ENCODE measurements around the gene GSTA4. TPM values are rescaled to one million over a fixed set of nuclear protein-coding genes. Genes with fewer than 3 reads are reported as not detected.
"Not testable (repeated sequence)": the region's sequence is repeated elsewhere in the genome, so short reads cannot be mapped to it uniquely, and the experiment has no call there.

GSTA4 gene
- polyA plus RNA-seq (ENCODE audit: low read depth in 6 of 6): 10 to 100 TPM in 2 of 6 donors, 1 to 10 TPM in 4; 6.7 to 16.1 (median 8.3) TPM

GRCh38 chr6:52995089-52995912, at the start of gene GSTA4:
Gene GSTA4 (minus strand): TSS chr6:52995284. CDS start chr6:52994243, 1,041 bp downstream.
- peak; percentile 88 to 91 for ATAC-seq (ENCODE audit: low read depth in 2 of 2)
- H3K27me3 Mint-ChIP-seq, H3K36me3 Mint-ChIP-seq, H3K9me3 Mint-ChIP-seq: not testable (repeated sequence)
- peak within 1 kb of the TSS; percentile 97 to 100 (median 100) for H3K27ac Mint-ChIP-seq
- peak within 1 kb of the TSS; percentile 94 to 100 (median 96) for H3K4me3 Mint-ChIP-seq
- H3K4me1 Mint-ChIP-seq: peaks cover 23 to 31% (median 31%) of the 10 kb centered on the region in 3 donors
- DNase-seq: peak; percentile 94

DNA sequence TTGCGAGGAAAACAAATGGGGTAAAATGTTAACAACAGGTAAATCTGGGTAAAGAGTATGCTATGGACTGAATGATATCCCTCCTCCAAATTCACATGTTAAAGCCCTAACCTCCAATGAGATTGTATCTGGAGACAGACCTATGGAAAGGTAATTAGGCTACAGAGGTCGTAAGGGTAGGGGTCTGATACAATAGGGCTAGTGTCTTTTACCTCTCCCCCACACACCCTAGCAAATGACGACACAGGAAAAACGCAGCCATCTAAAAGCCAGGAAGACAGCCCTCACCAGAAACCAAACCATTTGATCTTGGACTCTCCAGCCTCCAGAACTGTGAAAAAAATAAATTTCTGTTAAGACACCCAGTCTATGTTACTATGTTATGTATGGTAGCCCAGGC, 49.5 kb upstream of the GSTA4 start:
- Mint-ChIP-seq H3K27ac (no peak overlapping the region), H3K27me3 (no peaks in the 10 kb centered on the region), H3K4me1 (peaks cover 21 to 32% (median 22%) of the 10 kb centered on the region in 3 donors), H3K36me3 (peaks cover 17% of the 10 kb centered on the region in 2 donors), H3K9me3 (no peaks in the 10 kb centered on the region), H3K4me3 (no peak overlapping the region)
- DNase-seq (no peak), ATAC-seq (ENCODE audit: low read depth in 2 of 2) (no peak)

DNA sequence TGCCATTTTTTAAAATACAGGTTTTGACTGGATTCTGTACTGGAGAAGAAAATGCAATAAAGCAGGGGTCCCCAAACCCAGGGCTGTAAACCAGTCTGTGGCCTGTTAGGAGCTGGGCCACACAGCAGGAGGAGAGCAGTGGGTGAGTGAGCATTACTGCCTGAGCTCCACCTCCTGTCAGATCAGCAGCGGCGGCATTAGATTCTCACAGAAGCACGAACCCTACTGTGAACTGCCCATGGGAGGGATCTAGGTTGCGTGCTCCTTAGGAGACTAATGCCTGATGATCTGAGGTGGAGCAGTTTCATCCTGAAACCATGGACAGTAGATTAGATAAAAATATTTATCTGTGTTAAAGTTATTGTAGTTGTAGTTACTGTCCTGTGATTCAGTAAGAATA, 49.0 kb upstream of the GSTA4 start:
- ATAC-seq (ENCODE audit: low read depth in 2 of 2) (no peak), DNase-seq (no peak)
- H3K27ac Mint-ChIP-seq: peak overlapping the region in 1 of 6 donors; percentile 15
- no peak overlapping the region for H3K4me3 Mint-ChIP-seq
- H3K27me3 Mint-ChIP-seq: no peaks in the 10 kb centered on the region
- peaks cover 17 to 33% (median 22%) of the 10 kb centered on the region in 3 donors for H3K4me1 Mint-ChIP-seq
- H3K36me3 Mint-ChIP-seq: peaks cover 22% of the 10 kb centered on the region in 2 donors
- no peaks in the 10 kb centered on the region for H3K9me3 Mint-ChIP-seq

DNA sequence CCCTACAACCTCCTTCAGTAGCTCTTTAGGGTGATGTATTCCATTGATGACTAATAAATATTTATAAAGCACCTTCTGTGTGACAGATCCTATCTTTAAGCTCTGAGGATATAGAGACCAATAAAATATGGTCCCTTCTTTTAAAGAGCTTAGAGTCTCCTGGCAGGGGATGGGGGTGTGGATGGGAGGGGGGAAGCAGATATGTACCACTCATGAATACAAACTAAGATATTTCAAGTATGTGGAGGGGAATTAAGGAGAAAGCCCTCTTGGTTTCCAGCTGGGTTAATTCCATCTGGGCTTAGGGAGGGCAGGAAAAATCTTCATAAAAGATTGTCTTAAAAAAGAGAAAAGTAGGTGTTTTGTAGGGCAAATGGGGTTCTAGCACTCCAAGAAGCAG, 48.5 kb upstream of the GSTA4 start:
- DNase-seq (no peak), ATAC-seq (ENCODE audit: low read depth in 2 of 2) (no peak)
- Mint-ChIP-seq H3K27me3 (no peaks in the 10 kb centered on the region), H3K4me3 (no peak overlapping the region), H3K9me3 (no peaks in the 10 kb centered on the region), H3K4me1 (peaks cover 14 to 28% (median 17%) of the 10 kb centered on the region in 3 donors), H3K27ac (peak overlapping the region in 1 of 6 donors; percentile 74), H3K36me3 (peaks cover 25 to 27% of the 10 kb centered on the region in 2 donors)

DNA sequence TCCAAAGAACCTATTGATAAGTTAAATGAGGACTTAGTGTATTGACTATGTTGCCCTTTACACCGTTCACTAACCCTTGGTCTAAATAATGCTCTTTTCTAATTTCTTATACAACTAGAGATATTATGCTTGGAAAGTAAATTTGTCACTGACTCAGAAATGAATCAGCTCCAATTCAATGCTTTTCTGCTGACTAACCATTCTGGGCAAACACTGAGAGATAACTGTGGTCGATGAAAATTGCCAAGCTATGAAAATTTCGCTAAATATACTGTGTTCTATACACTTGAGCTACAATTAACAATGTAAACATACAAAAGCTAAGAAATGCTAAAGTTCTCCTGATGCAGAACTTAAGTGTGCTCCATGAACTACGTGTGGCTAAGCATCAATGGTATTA, 47.0 kb upstream of the GSTA4 start:
- Mint-ChIP-seq H3K36me3 (peaks cover 25 to 31% of the 10 kb centered on the region in 2 donors), H3K27ac (no peak overlapping the region), H3K4me1 (peaks cover 8 to 18% (median 14%) of the 10 kb centered on the region in 3 donors)

DNA sequence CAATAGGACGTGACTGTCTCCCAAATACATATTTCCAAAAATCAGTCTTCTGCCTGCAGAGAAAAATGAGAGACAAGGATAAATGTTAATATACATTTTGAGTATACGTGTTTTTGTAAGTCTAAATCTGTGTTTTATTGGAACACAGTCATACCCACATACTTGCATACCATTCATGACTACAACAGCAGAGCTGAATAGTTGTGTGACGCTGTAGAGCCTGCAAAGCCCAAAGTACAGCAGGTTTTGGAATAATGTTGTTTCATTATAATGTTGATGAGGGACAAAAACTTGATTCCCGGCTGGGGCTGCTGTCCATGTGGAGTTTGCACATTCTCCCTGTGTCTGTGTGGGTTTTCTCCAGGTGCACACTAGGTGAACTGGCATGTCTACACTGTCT, 46.3 kb upstream of the GSTA4 start:
- Mint-ChIP-seq H3K36me3 (peaks cover 30 to 37% of the 10 kb centered on the region in 2 donors), H3K4me3 (no peak overlapping the region), H3K9me3 (no peaks in the 10 kb centered on the region), H3K4me1 (peaks cover 3 to 17% (median 8%) of the 10 kb centered on the region in 3 donors), H3K27me3 (no peaks in the 10 kb centered on the region), H3K27ac (no peak overlapping the region)
- DNase-seq (no peak), ATAC-seq (ENCODE audit: low read depth in 2 of 2) (no peak)

More for the DNA sequence above, 47.0 kb upstream of the GSTA4 start:
- no peak overlapping the region for H3K4me3 Mint-ChIP-seq
- no peak for DNase-seq
- ATAC-seq (ENCODE audit: low read depth in 2 of 2): no peak
- H3K27me3 Mint-ChIP-seq: no peaks in the 10 kb centered on the region
- no peaks in the 10 kb centered on the region for H3K9me3 Mint-ChIP-seq

DNA sequence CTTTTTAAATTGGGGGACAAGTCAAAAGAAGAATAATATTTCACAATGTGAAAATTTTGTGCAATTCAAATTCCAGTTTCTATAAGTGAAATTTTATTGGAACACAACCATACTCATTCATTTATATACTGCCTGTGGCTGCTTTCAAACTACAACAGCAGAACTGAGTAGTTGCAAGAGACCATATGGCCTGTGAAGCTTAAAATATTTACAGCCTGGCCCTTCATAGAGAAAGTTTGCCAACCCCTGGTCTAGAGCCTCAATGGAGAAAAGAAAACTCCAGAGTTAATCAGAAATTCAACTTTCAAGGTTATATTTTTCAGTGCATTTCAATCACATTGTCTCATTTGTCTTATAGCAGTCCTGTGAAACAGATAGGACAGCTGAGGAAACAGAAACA, 43.5 kb upstream of the GSTA4 start:
- H3K4me1 Mint-ChIP-seq: peaks cover 2 to 14% (median 3%) of the 10 kb centered on the region in 3 donors
- no peaks in the 10 kb centered on the region for H3K27me3 Mint-ChIP-seq
- H3K27ac Mint-ChIP-seq: no peak overlapping the region
- peaks cover 43 to 54% of the 10 kb centered on the region in 2 donors for H3K36me3 Mint-ChIP-seq
- ATAC-seq (ENCODE audit: low read depth in 2 of 2): no peak
- DNase-seq: no peak
- H3K9me3 Mint-ChIP-seq: no peaks in the 10 kb centered on the region
- no peak overlapping the region for H3K4me3 Mint-ChIP-seq

DNA sequence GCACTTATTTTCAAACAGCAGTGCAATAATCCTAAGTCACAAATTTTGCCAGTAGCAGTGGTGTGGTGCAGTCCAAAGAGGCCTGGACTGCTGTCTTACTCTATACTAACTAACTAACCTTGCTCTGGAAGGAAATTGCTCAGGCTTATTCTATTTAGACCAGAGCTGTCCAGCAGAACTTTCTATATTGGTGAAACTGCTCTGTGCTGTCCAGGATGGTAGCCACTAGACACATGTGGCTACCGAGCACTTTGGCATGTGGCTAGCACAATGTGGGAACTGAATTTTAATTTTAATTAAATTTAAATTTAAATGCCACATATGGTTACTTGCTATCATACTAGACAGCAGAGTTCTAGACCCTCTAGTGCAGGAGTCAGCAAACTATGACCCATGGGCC, 43.1 kb upstream of the GSTA4 start:
- H3K9me3 Mint-ChIP-seq: no peaks in the 10 kb centered on the region
- H3K4me3 Mint-ChIP-seq: no peak overlapping the region
- no peak overlapping the region for H3K27ac Mint-ChIP-seq
- ATAC-seq (ENCODE audit: low read depth in 2 of 2) (no peak), DNase-seq (no peak)
- peaks cover 47 to 59% of the 10 kb centered on the region in 2 donors for H3K36me3 Mint-ChIP-seq
- H3K27me3 Mint-ChIP-seq: no peaks in the 10 kb centered on the region
- peaks cover 0 to 12% (median 3%) of the 10 kb centered on the region in 3 donors for H3K4me1 Mint-ChIP-seq

GRCh38 chr6:53035549-53036213, 40.6 kb upstream of the GSTA4 start:
- Mint-ChIP-seq H3K27ac (no peak overlapping the region), H3K27me3 (no peaks in the 10 kb centered on the region)

DNA sequence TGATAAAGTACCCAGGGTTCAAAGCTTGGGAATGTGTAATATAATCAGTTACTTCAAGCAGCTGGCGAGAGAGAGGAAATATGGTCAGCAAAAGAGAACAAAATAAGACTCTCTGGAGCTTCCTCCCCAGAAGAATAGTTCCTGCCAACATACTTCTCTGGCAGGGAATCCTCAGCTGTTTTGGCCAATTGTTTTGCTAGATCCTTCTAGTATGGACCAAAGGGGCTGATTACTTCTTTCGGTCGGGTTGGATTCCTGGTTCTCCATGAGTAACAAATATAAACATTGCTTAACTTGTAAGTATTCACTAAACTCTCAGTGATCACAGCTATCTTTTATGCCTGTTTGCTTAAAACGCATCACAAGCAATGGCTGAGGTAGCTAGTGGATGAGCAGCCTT, 38.7 kb upstream of the GSTA4 start:
- Mint-ChIP-seq H3K9me3 (no peaks in the 10 kb centered on the region), H3K27me3 (no peaks in the 10 kb centered on the region), H3K27ac (no peak overlapping the region), H3K36me3 (peaks cover 45 to 46% of the 10 kb centered on the region in 2 donors), H3K4me1 (peaks cover 0 to 5% (median 0%) of the 10 kb centered on the region in 3 donors), H3K4me3 (no peak overlapping the region)
- no peak for DNase-seq
- no peak for ATAC-seq (ENCODE audit: low read depth in 2 of 2)

More at GRCh38 chr6:53035549-53036213, 40.6 kb upstream of the GSTA4 start:
- ATAC-seq (ENCODE audit: low read depth in 2 of 2) (no peak), DNase-seq (no peak)
- no peak overlapping the region for H3K4me3 Mint-ChIP-seq
- H3K9me3 Mint-ChIP-seq: no peaks in the 10 kb centered on the region
- H3K36me3 Mint-ChIP-seq: peaks cover 49 to 57% of the 10 kb centered on the region in 2 donors
- peaks cover 0 to 9% (median 0%) of the 10 kb centered on the region in 3 donors for H3K4me1 Mint-ChIP-seq

- Mint-ChIP-seq H3K9me3 (no peaks in the 10 kb centered on the region), H3K27ac (no peak overlapping the region), H3K27me3 (no peaks in the 10 kb centered on the region)
Measured at GRCh38 chr6:53032849-53033248, 37.8 kb upstream of the GSTA4 start.

GRCh38 chr6:53031281-53031680, 36.2 kb upstream of the GSTA4 start:
- Mint-ChIP-seq H3K36me3 (peaks cover 50 to 54% of the 10 kb centered on the region in 2 donors), H3K9me3 (no peaks in the 10 kb centered on the region), H3K27me3 (no peaks in the 10 kb centered on the region), H3K4me3 (no peak overlapping the region), H3K27ac (no peak overlapping the region), H3K4me1 (no peaks in the 10 kb centered on the region)
- DNase-seq (no peak), ATAC-seq (ENCODE audit: low read depth in 2 of 2) (no peak)

More at GRCh38 chr6:53032849-53033248, 37.8 kb upstream of the GSTA4 start:
- no peak for ATAC-seq (ENCODE audit: low read depth in 2 of 2)
- H3K36me3 Mint-ChIP-seq: peaks cover 50 to 52% of the 10 kb centered on the region in 2 donors
- H3K4me1 Mint-ChIP-seq: peaks cover 0 to 5% (median 0%) of the 10 kb centered on the region in 3 donors
- no peak overlapping the region for H3K4me3 Mint-ChIP-seq
- no peak for DNase-seq

DNA sequence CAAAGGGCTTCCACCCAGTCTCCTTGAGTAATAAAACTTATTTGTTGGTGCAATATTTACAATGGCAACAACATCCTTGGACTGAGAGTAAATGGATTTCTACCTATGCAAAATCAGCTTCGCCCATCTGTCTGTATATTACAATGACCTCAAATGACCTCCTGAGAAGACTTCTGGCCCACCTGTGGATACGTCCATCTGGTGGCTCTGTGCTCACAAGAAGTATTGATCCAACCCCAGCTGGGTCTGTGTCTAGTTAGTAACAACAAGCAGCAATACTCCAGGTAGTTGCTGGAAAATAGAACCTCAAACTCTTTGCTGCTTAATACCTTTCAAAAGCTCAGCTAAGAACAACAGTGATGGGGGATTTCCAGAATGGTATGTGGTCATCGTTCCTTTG, 34.7 kb upstream of the GSTA4 start:
- H3K4me3 Mint-ChIP-seq: no peak overlapping the region
- no peaks in the 10 kb centered on the region for H3K27me3 Mint-ChIP-seq
- no peak for ATAC-seq (ENCODE audit: low read depth in 2 of 2)
- no peak overlapping the region for H3K27ac Mint-ChIP-seq
- no peak for DNase-seq
- no peaks in the 10 kb centered on the region for H3K9me3 Mint-ChIP-seq
- no peaks in the 10 kb centered on the region for H3K4me1 Mint-ChIP-seq
- H3K36me3 Mint-ChIP-seq: peaks cover 51 to 54% of the 10 kb centered on the region in 2 donors

DNA sequence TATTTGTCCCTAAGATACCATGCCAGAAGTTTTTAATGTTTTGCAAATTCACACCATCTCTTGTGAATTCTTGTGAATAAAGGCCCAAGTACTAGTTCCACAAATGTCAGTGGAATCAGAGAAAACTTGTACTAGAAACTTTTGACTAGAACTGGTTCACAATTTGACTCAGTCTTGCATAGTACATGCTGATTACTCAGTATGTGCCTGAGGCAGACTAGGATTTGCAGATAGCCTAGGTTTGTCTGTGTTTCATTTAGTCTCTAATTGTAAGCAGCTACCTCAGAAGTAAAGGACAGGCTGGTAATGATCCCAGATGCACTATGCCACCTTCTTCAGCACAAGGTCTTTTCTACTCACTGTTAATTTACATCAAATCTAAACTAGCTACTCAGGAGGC, 34.2 kb upstream of the GSTA4 start:
- no peak overlapping the region for H3K27ac Mint-ChIP-seq
- H3K4me1 Mint-ChIP-seq: no peaks in the 10 kb centered on the region
- H3K27me3 Mint-ChIP-seq: no peaks in the 10 kb centered on the region
- DNase-seq (no peak), ATAC-seq (ENCODE audit: low read depth in 2 of 2) (no peak)
- no peak overlapping the region for H3K4me3 Mint-ChIP-seq
- H3K9me3 Mint-ChIP-seq: no peaks in the 10 kb centered on the region
- H3K36me3 Mint-ChIP-seq: peaks cover 46 to 49% of the 10 kb centered on the region in 2 donors
